HS-27A (cell line): Measurements from ENCODE around the gene PLEKHA7.

Source experiments
- DNase-seq: peaks from one replicate; pipeline ENCODE4 v3.0.0-alpha.2; 2012; ENCODE audit warnings: low read depth, missing footprints

The PLEKHA7 gene

DNA sequence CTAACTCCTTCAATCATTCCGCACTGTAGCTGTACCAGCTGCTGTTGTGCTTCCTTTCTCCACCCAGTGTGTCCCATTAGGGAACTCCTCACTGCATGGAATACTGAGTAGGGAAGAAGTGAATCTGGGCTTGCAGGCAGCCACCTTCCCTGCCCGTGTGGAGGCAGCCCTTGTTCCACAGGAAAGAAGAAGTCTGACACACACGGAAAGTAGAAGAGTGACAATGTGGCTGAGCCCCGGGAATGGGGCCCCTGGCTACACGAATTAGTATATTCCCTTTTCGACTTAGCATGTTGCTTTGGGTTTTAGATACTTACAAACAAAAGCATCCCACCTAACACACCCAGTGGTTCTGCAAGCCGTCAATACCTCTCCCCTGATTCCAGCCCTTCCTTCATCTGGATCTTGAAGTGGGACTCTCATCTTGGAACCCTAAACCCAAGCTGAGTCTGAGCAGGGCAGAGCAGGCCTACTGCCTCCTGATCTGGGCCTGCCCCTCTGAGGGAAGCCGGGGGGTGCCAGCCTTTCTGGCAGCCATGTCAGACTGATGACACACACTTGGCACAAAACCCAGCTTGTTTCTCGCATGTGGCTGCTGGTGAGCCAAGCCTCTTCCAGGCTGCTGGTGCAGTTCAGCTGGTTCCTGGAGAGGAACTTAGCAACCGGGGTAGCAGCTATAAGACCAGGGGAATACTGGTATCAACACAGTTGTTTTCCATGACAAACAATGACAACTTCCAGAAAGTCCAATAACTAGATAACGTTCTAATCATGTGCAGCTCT lies 204.1 kb downstream of the PLEKHA7 start:
- no peak for DNase-seq

DNA sequence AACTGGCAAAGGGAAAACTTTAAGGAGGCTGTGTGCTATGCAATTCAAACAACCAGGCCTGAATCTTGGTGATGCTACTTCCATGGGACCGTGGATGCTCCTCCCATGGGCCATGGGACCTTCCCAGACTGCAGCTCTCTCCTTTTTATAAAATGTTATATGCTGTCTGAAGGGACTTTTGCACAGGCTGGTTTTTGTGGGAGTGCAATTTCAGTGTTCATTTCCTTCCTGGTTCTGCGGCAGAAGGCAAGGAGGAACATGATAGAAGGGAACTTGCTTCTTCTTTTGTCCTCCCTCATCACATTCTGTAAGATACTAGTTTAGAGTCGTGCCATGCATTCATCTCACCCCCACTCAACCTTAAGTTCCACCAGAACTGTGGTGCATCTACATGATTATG lies 206.9 kb downstream of the PLEKHA7 start:
- no peak for DNase-seq

DNA sequence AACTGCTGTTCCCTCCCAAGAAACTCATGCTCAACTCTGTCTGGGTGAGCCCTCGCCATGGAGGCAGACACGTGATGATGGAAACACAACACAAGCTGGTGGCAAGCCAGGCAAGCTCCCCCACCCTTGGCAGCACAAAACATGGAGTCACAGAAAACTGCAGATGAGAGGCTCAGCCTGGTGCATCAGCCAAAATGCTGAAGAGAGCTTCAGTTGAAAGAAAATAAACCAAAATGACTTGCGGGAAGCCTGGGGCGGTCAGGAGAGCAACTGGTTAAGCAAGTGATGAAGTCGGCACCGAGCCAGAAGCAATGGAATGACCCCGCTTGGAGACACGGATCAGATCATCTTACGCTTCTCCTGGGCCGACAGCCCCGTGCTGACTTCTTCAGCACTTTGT lies 207.4 kb downstream of the PLEKHA7 start:
- DNase-seq: no peak

DNA sequence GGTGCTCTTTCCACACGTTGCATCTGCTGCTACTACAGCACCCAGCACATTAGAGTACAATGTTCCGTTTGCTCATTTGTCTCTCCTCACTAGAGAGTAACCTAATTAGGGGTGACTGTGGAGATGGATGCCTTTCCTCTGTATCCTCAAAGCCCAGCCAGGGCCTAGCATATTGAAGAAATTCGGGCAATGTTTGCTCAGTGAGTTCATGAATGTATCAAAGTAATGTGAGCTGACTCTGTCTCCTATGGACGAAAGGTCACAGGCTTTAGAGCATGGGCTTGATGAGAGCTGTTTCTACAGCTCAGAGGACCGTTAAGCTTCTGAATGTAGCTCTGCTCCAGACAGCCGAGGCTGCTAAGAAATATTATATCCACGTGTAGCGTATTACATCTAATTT lies 208.3 kb downstream of the PLEKHA7 start:
- no peak for DNase-seq

DNA sequence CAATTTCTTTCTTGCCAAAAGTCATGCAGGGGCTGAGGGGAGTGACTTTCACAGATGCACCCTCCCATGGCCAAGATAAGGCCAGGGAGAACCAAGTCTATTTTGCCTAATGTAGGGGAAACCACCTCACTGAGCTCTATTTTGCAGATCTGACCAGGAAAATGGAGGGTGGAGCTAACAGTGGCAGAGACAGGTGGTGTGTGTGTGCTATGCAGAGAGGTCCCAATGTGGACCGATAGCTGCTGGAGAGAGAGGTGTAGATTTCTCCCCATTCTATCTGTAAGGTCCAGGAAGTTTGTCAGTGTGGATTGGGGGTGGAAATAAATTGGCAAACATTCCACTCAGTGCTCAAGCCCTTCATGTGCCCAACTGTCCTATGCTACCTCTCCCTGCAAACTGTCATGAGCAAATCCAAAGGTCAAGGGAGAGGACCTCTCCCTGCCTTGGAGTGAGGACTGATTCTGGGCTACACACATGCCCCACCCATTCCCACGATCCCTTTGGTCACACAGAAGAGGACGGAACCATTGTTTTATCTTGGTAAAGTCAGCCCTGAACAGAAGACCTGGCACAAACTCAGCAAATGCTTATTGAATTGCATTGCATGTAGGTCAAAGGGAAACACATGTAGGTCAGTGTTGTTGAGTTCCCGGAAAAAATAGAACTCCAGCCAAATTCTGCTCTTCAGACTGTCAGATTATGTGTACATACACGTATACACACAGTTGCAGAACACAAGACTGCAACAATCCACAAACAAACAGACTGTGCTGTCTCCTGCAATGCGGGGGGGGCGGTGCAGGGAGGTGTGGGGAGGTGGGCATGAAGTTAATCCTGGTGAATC lies 209.9 kb downstream of the PLEKHA7 start:
- DNase-seq: no peak

DNA sequence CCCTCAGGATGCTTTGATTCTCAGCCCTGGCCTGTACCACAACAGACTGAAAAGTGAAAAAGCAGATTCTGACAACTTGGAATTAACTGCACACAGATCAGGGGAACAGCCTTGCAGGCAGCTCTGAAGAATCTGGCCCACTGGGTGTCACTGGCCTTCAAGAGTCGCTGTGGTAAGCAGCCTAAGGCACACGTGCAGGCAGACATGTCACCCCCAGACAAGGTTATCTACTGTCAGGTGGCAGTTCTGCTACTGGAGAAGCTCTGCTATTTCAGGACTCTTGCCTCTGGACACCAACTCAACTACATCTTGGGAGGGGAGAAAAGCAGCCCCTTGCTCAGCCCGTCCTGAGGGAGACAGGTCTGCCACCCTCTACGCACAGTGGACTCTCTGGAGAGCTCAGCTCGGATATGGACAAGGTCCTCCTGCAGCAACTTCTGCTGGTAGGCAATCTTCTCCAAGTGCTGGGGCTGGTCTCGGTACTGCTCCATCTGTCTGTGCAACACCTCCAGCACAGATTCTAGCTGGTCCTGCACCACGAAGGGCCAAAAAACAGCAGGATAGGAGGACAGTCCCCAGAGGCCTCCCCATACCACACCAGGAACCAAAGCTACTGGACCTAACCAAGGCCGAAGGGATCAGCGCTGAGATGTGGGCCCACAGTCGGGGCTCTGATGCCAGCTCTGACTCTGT lies 212.8 kb downstream of the PLEKHA7 start:
- no peak for DNase-seq

DNA sequence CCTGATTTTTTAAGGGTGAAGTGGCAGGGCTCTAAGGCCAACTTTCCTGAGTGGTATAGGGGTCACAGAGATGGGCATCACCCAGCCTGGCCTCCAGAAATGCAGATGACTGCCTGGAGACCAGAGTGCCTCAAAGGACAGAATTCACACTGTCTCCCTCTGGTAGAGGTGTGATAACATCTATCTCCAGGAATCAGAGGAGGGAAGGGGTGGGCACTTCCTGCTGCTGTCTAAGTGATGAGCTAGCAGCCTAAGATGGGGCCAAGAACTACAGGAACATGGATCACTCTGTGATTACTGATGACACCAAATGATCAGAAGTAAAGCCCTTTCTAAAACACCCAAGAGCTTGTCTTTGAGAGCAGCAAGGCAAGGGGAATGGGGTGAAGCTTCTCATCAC lies 213.8 kb downstream of the PLEKHA7 start:
- DNase-seq: no peak

DNA sequence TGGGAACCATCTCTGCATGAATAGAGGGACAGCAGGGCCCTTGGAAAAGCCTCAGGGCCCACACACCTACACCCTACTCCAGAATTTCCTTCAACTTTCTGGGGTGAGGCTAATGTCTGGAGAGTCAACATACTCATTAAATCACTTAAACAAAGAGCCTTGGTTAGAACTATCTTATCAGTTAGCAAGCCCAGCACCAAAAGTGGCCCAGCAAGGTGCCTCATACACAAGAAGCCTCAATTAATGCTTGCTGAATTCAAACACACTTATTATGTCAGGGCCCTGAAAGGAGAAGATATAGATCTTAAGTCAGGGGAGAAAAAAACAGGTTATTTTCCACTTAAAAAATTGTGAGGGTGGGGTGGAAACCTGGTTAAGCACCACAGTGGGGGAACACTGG lies 214.3 kb downstream of the PLEKHA7 start:
- no peak for DNase-seq

DNA sequence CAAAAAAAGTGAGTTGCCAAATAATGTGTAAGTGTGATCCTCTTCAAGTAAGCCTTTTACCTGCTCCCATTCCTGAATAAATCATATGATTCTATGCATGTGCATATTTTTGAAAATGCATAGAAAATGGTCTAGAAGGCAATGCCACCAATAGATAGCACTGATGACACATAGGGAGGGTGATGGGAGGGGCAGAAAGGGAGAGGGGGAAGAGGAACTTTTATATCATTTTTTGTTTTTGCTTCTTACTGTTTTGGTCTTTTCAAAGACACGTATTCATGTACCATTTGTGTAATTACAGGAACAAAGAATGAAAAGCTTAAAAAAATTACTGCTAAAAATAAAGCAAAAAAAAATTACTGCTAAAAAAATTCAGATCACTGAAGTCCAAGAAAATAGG lies 215.0 kb downstream of the PLEKHA7 start:
- no peak for DNase-seq

DNA sequence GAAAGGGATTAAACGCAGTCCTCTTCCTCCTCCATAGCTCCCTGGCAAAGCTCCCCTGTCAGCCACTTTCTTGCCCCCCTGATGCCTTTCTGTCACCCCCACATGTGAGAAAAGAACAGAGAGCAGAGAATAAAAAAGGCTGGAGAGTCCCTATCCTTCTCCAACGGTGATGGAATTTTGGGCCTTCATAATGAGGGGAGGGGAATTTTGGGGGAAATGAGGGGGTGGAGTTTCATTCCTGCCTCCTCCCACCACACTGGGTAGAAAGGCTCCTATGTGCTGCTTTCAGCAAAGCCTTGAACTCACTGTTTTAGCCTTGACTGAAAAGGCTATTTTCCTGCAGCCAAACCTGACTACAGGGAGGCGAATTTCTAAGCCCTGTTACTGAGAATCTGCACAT lies 216.4 kb downstream of the PLEKHA7 start:
- DNase-seq: no peak

DNA sequence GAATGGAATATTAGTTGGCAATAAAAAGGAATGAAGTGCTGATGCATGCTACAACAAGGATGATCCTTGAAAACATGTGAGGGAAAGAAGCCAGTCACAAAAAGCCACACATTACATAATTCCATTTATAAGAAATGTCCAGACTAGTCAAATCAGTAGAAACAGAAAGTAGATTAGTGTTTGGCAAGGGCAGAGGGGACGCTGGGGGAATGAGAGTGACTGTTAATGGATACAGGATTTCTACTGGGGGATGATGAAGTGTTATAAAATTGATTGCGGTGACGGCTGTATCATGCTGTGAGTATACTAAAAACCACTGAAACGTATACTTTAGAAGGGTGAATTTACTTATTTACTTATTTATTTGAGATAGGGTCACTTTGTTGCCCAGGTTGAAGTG lies 217.9 kb downstream of the PLEKHA7 start:
- no peak for DNase-seq

DNA sequence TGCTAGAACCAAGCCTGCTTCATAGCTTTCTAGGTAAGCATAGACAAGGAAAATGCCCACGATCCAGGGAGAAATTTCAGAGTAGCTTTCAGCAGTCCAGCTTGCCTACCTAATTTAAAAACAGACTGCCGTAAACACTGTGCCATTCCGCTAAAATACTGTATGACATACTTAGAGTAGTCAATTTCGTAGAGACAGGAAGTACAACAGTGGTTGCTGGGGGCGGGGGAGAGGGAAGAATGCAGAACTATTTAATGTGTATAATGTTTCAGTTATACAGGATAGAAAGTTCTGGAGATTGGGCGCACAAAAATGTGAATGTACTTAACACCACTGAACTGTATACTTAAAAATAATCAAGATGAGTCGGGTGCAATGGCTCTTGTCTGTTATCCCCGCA lies 219.1 kb downstream of the PLEKHA7 start:
- DNase-seq: no peak

DNA sequence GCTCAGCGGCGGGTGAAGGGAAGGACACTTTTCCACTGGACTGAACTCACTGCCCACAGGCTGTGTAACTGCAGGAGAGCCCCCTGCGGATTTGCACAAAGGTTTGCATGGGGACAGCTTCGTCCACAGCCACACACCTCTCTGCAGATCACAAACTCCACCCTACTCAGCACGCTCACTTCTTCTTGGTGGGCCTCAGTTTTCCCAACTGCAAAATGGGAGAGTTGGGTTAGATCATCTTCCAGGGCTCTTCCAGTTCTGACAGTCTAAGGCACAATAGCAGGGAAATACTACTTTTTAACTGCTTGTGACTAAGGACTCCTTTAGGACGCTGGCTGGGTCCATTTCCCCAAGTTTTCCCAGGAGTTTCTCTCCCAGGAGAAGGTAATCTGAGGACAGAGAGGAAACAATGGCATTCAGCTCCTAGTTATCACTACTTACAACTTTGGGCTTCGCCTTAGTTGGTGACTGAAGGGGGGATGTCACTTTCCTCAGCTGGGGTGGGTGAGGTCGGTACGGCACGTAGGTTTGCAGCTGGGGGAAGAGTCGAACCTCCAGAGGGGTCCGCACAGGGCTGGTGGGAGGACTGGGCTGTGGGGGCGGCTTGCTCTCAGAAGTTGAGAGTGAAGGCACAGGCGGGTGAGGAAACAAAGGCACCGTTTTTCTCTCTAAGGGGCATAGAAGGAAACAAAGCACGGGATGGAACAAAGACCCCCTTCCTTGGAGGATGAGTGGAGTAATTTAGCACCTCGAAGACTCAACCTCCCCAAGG lies 220.0 kb downstream of the PLEKHA7 start:
- no peak for DNase-seq

DNA sequence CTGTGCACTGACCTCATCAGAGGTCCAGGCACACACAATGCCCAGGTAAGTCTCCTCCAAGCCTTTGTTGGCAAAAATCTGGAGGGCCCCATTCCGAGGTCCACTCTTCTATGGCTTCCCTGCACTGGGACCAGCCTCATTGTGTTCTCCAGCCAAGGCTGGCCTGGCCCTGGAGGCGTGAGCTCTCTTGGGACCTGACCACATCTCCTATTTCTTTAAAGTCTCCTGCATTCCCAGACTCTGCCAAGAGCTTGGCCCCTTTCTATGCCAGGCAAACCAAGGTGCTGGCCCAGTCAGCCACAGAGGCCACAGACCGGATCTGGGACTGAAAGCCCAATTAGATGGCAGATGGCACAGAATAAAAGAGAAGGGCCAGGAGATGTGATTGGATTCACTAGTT lies 220.7 kb downstream of the PLEKHA7 start:
- no peak for DNase-seq

DNA sequence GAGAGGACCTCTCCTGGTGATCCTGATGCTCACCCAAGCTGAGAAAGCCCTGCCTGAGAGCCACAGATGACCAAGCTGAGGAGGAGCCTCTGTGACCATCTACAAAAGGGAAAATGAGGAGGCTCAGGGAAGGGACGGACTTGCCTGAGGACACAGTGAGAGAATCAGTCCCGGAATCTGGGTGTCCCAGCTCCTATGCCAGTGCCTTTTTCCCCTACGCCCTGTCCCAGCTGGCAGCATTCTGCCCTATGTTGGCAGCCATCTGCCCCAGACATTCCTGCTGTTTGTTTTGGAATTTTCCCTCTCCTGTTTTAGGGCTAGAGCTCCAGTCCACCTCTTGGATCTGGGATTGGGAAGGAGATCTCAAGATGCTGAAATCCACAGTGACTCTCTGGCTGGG lies 221.2 kb downstream of the PLEKHA7 start:
- no peak for DNase-seq

DNA sequence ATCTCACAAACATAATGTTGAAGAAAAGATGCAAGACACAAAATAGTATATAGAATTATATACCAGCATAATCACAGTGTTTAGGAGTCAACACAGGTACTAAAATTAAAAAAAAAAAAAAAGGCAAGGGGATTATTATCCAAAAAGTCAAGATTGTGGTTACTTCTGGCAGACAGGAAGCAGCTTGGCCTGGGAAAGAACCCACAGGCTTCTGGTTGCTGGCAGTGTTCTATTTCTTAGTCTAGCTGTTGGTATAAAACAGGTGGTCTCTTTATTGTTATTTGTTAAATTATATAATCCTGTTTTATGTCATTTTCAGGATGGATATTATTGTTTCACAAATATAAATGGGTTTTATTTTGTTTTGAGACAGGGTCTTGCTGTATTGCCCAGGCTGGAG lies 221.8 kb downstream of the PLEKHA7 start:
- no peak for DNase-seq

DNA sequence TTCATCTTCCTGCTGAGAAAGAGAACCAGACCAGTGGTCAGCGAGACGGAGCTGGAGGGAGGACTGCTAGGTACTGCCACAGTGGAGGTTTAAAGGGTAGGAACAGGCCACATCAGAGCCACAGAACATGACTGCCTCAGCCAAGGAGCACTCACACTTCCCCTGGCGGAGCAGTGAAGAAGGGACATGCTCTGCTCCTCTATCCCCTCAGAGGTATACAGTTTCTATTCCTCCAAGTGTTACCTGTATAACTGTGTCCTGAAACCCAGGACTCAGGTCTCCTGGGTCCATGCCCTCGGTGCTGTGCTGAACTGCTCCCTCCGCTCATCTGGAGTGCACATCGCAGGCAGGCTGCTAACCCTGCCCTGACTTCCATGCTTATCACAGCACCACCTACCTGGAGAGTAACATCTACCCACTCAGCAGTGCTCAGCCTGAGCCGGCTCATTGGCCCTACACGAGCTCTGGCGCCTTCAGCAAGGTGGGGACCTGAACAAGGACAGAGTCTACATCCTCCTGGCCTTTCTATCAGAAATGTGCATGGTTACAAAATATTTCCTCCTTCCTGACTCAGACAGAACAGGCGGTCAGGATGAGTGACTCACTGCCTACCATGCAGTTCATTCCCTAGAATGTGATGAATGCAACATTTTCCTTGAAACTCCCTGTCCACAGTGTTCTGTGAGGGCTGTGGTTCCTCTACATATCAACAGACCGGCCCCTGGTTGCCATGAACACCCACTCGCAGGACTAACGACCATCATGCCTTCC lies 222.8 kb downstream of the PLEKHA7 start:
- peak; percentile 79 for DNase-seq

DNA sequence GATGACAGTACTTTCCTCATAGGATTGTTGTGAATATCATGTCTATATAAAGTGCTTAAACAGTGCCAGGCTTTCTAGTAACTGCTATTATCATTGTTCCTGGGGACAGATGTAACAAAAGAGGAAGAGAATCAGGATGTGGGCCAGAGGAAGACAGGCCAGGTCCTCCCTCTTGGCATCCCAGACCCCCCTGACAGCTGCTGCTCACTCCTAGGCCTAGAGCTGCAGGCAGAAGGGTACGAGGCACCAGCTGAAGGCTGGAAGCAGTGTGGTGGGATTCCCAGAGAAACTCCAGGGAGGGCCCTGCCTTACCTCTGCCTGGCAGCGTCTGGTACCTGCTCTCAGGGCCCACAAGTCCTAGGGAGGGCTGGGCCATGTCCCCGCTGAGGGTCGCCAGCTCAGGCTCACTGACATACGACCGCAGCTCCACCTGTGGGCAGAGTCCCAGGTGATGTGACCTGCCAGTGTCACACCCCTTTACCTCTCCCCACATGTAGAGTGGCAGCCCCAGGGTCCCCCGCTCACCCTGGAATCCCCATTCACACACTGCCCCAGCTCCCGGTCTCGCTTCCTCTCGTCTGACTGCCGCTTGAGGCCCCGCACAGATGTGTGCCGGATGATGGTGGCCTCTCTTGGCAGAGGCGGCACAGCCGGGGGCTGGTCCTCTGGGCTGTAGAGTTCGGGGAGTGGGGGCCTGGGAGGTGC lies 223.6 kb downstream of the PLEKHA7 start:
- no peak for DNase-seq

DNA sequence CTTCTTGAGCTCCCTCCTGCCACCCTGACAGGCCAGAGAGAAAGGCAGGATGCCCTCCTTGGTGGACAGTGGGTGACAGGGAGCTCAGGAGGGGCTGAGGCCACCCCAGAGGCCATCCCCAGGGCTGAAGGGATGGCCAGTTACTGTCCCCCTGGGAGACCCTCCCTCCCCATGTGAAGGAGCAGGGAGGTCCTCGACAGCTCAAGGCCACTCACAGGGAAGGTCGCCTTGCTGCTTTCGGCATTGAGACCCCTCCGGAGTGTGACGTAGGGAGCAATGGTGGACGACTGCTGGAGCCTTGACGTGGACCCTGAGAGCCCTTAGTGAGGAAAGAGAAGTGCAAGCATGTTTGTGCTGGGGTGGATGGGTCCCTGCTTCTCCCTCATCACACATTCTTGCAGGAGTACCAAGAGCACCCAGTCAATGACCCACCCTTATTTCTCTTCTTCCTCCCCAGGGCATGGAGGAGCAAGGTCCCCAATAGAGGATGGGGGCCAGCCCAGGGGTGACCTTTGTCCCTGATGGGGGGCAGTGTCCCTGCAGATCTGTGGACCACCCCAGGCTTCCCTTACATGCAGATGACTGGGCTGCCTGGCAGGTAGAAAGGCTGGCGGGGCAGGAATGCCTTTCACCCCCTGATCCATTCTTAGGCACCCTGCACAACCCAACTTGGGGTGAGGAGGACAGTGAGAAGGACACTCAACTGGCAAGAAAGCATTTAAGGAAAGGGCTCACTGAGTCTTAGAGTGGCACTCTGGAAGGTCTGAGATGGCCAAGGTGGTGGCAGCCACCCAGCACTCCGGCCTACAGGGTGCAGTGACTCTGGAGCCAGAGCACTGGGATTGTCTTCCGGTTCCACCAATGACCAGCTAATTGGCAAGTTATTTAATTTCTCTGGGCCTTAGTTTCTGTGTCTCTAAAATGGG lies 224.4 kb downstream of the PLEKHA7 start:
- no peak for DNase-seq

DNA sequence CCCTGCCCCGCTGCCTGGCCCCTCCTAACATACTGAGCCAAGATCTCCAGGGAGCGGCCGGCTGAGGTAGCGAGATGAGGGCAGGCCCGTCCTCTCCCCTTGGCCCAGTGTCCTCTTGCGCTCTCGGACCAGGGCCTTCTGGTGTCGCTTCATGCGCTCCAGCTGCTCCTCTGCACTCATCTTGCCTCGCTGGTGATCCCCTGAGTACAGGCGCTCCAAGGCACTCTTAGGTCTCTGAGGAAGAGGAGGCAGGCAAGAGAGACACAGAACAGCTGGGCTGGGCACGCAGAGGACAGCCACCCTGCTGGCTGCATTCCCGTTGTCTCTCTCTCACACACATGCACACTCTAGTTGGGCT lies 225.2 kb downstream of the PLEKHA7 start:
- DNase-seq: no peak
